A673 (cell line): ENCODE results near the gene GRID1.

Experiments
- EZH2 ChIP-seq: fragments of 200-600 bp; sonication (generic); IDR thresholded peaks from 2 replicates; pipeline ENCODE4 v1.6.1; 2017; ENCODE audit warnings: borderline replicate concordance, low read depth, mild to moderate bottlenecking, mixed read lengths, antibody characterized with exemption, low read length; ENCODE audit not compliant: poor library complexity, severe bottlenecking
- TF ChIP-seq, protein P1 (sequence below): fragments of 300-800, 200-600 bp; sonication (generic); conservative IDR thresholded peaks from 2 replicates; pipeline ENCODE4 v1.5.1; 2017; ENCODE audit warnings: low read depth, mild to moderate bottlenecking, antibody characterized with exemption, low read length, moderate library complexity, mixed read lengths

DNA sequence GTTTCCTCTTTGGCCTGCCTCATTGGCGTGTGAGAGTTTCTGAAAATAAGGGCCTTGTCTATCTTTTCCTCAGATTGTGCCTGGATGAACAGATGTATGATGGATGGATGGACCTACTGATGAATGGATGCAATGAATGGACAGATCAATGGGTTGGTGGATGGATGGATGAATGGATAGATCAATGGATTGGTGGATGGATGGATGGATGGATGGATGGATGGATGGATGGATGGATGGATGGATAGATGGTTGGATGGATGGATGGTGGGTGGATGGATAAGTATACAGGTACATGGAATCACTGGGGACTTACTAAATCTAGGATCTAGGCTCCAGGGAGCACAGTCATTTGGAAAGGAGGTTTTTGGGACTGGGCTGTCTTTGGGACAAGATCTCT, 331.9 kb downstream of the GRID1 start:
- TF ChIP-seq EZH2, result no peak
- TF ChIP-seq, protein P1, sequence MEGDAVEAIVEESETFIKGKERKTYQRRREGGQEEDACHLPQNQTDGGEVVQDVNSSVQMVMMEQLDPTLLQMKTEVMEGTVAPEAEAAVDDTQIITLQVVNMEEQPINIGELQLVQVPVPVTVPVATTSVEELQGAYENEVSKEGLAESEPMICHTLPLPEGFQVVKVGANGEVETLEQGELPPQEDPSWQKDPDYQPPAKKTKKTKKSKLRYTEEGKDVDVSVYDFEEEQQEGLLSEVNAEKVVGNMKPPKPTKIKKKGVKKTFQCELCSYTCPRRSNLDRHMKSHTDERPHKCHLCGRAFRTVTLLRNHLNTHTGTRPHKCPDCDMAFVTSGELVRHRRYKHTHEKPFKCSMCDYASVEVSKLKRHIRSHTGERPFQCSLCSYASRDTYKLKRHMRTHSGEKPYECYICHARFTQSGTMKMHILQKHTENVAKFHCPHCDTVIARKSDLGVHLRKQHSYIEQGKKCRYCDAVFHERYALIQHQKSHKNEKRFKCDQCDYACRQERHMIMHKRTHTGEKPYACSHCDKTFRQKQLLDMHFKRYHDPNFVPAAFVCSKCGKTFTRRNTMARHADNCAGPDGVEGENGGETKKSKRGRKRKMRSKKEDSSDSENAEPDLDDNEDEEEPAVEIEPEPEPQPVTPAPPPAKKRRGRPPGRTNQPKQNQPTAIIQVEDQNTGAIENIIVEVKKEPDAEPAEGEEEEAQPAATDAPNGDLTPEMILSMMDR, result no peak
